Endothelial cell of umbilical vein (primary cell): ENCODE data around the gene FRYL. TPM values are rescaled to one million over a fixed set of nuclear protein-coding genes. Genes with fewer than 3 reads are reported as not detected.

ENCODE experiments used
- BruUV-seq: library from RNA; stranded (reverse); fragments of 400-500 nt; replicated peaks from 2 replicates; lab custom pipeline; 2021; lab: Mats Ljungman, UMichigan
- CTCF ChIA-PET: fragments of 300-600, 350-600 bp; sonication (Branson Sonifier 250); formaldehyde crosslinking; loops from one replicate; lab custom pipeline; 2021; ENCODE audit warnings: antibody characterized with exemption, inconsistent platforms; lab: Charles Lee
- POLR2A ChIA-PET: fragments of 300-600, 350-600 bp; sonication (Branson Sonifier 250); formaldehyde crosslinking; loops from one replicate; lab custom pipeline; 2021; ENCODE audit warnings: antibody characterized with exemption, inconsistent platforms; lab: Charles Lee
- DNase-seq: peaks from one replicate; pipeline ENCODE4 v3.0.0-alpha.2; 2011; ENCODE audit warnings: low read depth, low spot score
- FAIRE-seq: peaks from 2 replicates; lab custom pipeline; 2011; peaks lifted over from hg19 to GRCh38; lab: Jason Lieb, UNC
- H2AFZ ChIP-seq: 2 replicates; pipeline ENCODE4 v1.6.0; 2012; ENCODE audit warnings: low read depth, low read length, control low read depth, inconsistent platforms
- H3K27ac ChIP-seq: 2 replicates; pipeline ENCODE4 v1.5.1; 2011; ENCODE audit warnings: low read depth, mild to moderate bottlenecking, control low read depth, low read length, moderate library complexity; ENCODE audit not compliant: insufficient read depth
- H3K27me3 ChIP-seq, 2 experiments: 2 replicates each; pipeline versions ENCODE4 v1.6.0 to v1.6.1; 2011; ENCODE audit warnings: low read length in 2 of 2, mixed read lengths in 1 of 2; ENCODE audit not compliant: control insufficient read depth in 2 of 2, insufficient read depth in 2 of 2
- H3K36me3 ChIP-seq, 2 experiments: 2 replicates in 1 of 2; 3 replicates in 1 of 2; pipeline ENCODE4 v1.5.1; 2011; ENCODE audit warnings: low read length in 2 of 2, mild to moderate bottlenecking in 1 of 2, moderate library complexity in 1 of 2; ENCODE audit not compliant: control insufficient read depth in 2 of 2, insufficient read depth in 2 of 2; ENCODE audit errors: extremely low read depth in 1 of 2
- H3K4me1 ChIP-seq: 3 replicates; pipeline ENCODE4 v1.5.1; 2011; ENCODE audit warnings: mild to moderate bottlenecking, low read length; ENCODE audit not compliant: control insufficient read depth, insufficient read depth; ENCODE audit errors: extremely low read depth
- H3K4me2 ChIP-seq: 2 replicates; pipeline ENCODE4 v1.6.1; 2011; ENCODE audit warnings: low read length, control low read depth, mixed read lengths; ENCODE audit not compliant: insufficient read depth
- H3K4me3 ChIP-seq, 3 experiments: fragments of 200-600 bp in 1 of 3; sonication (generic), shearing (Covaris generic) in 1 of 3; replicated peaks in 1 of 3; 2 replicates each; pipeline ENCODE4 v1.5.1; 2011 to 2016; ENCODE audit warnings: control low read depth in 3 of 3, low read length in 3 of 3, mild to moderate bottlenecking in 2 of 3, inconsistent platforms in 1 of 3, low read depth in 1 of 3, moderate library complexity in 1 of 3; ENCODE audit not compliant: insufficient read depth in 1 of 3
- H3K79me2 ChIP-seq: 2 replicates; pipeline ENCODE4 v1.6.0; 2012; ENCODE audit warnings: low read length, inconsistent platforms; ENCODE audit not compliant: control insufficient read depth, insufficient read depth
- H3K9ac ChIP-seq: replicated peaks from 2 replicates; pipeline ENCODE3; 2011; ENCODE audit warnings: low read length, control low read depth; ENCODE audit not compliant: insufficient read depth; ENCODE audit errors: extremely low read depth
- H3K9me1 ChIP-seq: replicated peaks from 3 replicates; pipeline ENCODE4 v1.6.0; 2011; ENCODE audit warnings: mild to moderate bottlenecking, low read length; ENCODE audit not compliant: control insufficient read depth, insufficient read depth; ENCODE audit errors: extremely low read depth
- H3K9me3 ChIP-seq: replicated peaks from 2 replicates; pipeline ENCODE4 v1.5.1; 2012; ENCODE audit warnings: low read length, inconsistent platforms; ENCODE audit not compliant: control insufficient read depth, insufficient read depth
- H4K20me1 ChIP-seq: replicated peaks from 2 replicates; pipeline ENCODE3; 2011; ENCODE audit warnings: mild to moderate bottlenecking, low read length; ENCODE audit not compliant: control insufficient read depth, insufficient read depth; ENCODE audit errors: extremely low read depth
- FOS ChIP-seq: IDR thresholded peaks from 2 replicates; pipeline ENCODE4 v1.6.1; 2011; ENCODE audit warnings: mild to moderate bottlenecking, low read length, moderate library complexity, borderline replicate concordance; ENCODE audit not compliant: insufficient read depth
- POLR2A ChIP-seq: IDR thresholded peaks from 2 replicates; pipeline ENCODE4 v1.6.1; 2012; ENCODE audit warnings: low read depth, mild to moderate bottlenecking, control low read depth, low read length
- dilution Hi-C: fragments of 300-500 bp; cut with MboI; formaldehyde crosslinking; loops from one replicate; pipeline ENCODE4 v1.15.0; 2019; ENCODE audit warnings: low sequenced_read_pairs; ENCODE audit not compliant: extremely low pct_ligation_motif_present
- intact Hi-C: fragments of 100-400 bp; cut with micrococcal nuclease; formaldehyde crosslinking; loops from one replicate; pipeline ENCODE4 v1.10.0; 2022
- polyA plus RNA-seq, 4 experiments: library from polyadenylated mRNA; depleted of rRNA in 3 of 4; stranded (reverse) in 3 of 4; unstranded in 1 of 4; fragments of >200 nt; gene quantifications; 2 replicates each; pipeline versions ENCODE4 v1.2.1 to v1.2.3, GENCODE V29; 2011 to 2012; ENCODE audit warnings: missing spikeins in 1 of 4
- total RNA-seq: library from RNA; stranded (reverse); gene quantifications from 2 replicates; pipeline ENCODE4 v1.2.3, GENCODE V29; 2021
- TF ChIP-seq, protein P1 (sequence below), 2 donors: IDR thresholded peaks; 1 replicate in 1 of 2; 2 replicates in 1 of 2; pipeline ENCODE4 v1.5.1; 2011; ENCODE audit warnings: low read length in 2 of 2, mild to moderate bottlenecking in 2 of 2, moderate library complexity in 2 of 2, control low read depth in 1 of 2, inconsistent platforms in 1 of 2, low read depth in 1 of 2; ENCODE audit not compliant: insufficient read depth in 1 of 2; ENCODE audit errors: extremely low read depth in 1 of 2
- TF ChIP-seq, protein P2 (sequence below): IDR thresholded peaks from 2 replicates; pipeline ENCODE4 v1.6.1; 2011; ENCODE audit not compliant: insufficient read depth, insufficient read length

Gene FRYL
- total and polyA plus RNA-seq, 2 donors (not counting 3 experiments of a cell fraction or from before 2014, with no cell fraction given): 17.0 to 84.9 TPM

DNA sequence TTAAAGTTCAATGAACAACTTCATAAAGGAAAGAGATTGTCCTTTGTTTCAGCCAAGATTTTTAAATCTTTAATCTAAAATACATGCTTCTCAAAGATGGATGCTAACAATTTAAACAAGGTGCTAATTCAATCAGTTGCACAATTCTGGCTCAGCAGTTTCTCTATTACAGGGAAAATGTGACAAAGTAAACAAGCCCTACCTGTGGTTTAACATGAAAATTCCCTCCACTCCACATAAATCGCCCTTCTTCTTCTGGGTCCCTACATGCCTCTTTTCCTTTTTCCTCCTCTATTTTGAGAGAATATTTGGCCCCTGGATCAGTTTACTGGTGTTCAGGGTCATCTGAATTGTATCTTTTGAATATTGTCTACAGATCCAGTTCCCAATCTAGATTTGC, 80.6 kb downstream of the FRYL start:
- POLR2A ChIA-PET: no interaction called here
- TF ChIP-seq, protein P1, sequence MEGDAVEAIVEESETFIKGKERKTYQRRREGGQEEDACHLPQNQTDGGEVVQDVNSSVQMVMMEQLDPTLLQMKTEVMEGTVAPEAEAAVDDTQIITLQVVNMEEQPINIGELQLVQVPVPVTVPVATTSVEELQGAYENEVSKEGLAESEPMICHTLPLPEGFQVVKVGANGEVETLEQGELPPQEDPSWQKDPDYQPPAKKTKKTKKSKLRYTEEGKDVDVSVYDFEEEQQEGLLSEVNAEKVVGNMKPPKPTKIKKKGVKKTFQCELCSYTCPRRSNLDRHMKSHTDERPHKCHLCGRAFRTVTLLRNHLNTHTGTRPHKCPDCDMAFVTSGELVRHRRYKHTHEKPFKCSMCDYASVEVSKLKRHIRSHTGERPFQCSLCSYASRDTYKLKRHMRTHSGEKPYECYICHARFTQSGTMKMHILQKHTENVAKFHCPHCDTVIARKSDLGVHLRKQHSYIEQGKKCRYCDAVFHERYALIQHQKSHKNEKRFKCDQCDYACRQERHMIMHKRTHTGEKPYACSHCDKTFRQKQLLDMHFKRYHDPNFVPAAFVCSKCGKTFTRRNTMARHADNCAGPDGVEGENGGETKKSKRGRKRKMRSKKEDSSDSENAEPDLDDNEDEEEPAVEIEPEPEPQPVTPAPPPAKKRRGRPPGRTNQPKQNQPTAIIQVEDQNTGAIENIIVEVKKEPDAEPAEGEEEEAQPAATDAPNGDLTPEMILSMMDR (IDR thresholded peaks at IDR 0.05; ENCODE audit: extremely low read depth in 1 of 2, insufficient read depth in 1 of 2, low read depth in 1 of 2, low read length in 2 of 2): no peak
- TF ChIP-seq POLR2A (no peak), FOS (no peak)
- TF ChIP-seq, protein P2, sequence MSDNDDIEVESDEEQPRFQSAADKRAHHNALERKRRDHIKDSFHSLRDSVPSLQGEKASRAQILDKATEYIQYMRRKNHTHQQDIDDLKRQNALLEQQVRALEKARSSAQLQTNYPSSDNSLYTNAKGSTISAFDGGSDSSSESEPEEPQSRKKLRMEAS: no peak
- H3K9ac ChIP-seq: peak overlapping the region; percentile 75
- no peak overlapping the region for H3K4me3 ChIP-seq
- dilution Hi-C loops: no loop called here
- H3K9me1 ChIP-seq: no peaks in the 10 kb centered on the region
- FAIRE-seq (no peak), DNase-seq (no peak)
- H4K20me1 ChIP-seq: no peaks in the 10 kb centered on the region
- intact Hi-C loops: loop anchor here (1.0 to 10.0 kb wide), 3 partner anchors 23 to 135 kb away; partner anchors contain the start of genes FRYL and OCIAD1
- peak overlapping the region; percentile 85 for H3K27ac ChIP-seq
- H2AFZ ChIP-seq: no peak overlapping the region
- peak overlapping the region; percentile 64 for H3K4me2 ChIP-seq
- peaks cover 58% of the 10 kb centered on the region for H3K79me2 ChIP-seq
- H3K4me1 ChIP-seq: peaks cover 28% of the 10 kb centered on the region
- H3K9me3 ChIP-seq: no peaks in the 10 kb centered on the region
- no peaks in the 10 kb centered on the region for H3K36me3 ChIP-seq
- CTCF ChIA-PET: interaction anchor here (1.2 to 4.9 kb wide), 4 partner anchors 11 to 121 kb away, joined by 3 to 20 read pairs (median 5); no protein-coding TSS in a partner anchor
- no peaks in the 10 kb centered on the region for H3K27me3 ChIP-seq
- BruUV-seq: TSS peak; percentile 90
